ENCODE results near the gene RANBP10. TPM values are rescaled to one million over a fixed set of nuclear protein-coding genes. Genes with fewer than 3 reads are reported as not detected.

The RANBP10 gene
- total and polyA plus RNA-seq, 2 experiments from 2014 or later: 9.0 to 13.6 TPM

GRCh38 chr16:67834242-67834614 is 27.9 kb upstream of the RANBP10 start (continued):
- TF ChIP-seq CTCF (conservative IDR thresholded peaks at IDR 0.05; ENCODE audit: low read depth in 2 of 2): no peak
- no peak for TF ChIP-seq POLR2AphosphoS5 (IDR thresholded peaks at IDR 0.05; ENCODE audit: low read depth)
- no peak for TF ChIP-seq EZH2 (IDR thresholded peaks at IDR 0.05; ENCODE audit: low read depth, unreplicated experiment)
- no peak for TF ChIP-seq ZNF114 (CRISPR knock-in tag; IDR thresholded peaks at IDR 0.05)
- TF ChIP-seq EZH2phosphoT487 (IDR thresholded peaks at IDR 0.05; ENCODE audit: unreplicated experiment): no peak
- no peak for TF ChIP-seq ZNF331 (CRISPR knock-in tag; IDR thresholded peaks at IDR 0.05; ENCODE audit: low read depth)
- TF ChIP-seq REST (IDR thresholded peaks at IDR 0.05; ENCODE audit: unreplicated experiment): no peak

- DNase-seq (ENCODE audit: low spot score) (peak; percentile 99), ATAC-seq (peak; percentile 99)
- Histone ChIP-seq H3K79me2 (replicated peaks; ENCODE audit: insufficient read depth) (no peaks in the 10 kb centered on the region; the same call in 1 of the 2 replicates), H4K20me1 (replicated peaks; ENCODE audit: insufficient read depth) (0 out of 2 replicates have a peak, but pooled peaks cover 3% of the 10 kb centered on the region), H3K4me1 (ENCODE audit: insufficient read depth) (0 out of 2 replicates have a peak, but pooled peaks cover 3% of the 10 kb centered on the region), H2AFZ (peak overlapping the region; percentile 84), H3K27ac (ENCODE audit: low read depth) (no peak overlapping the region), H3K4me2 (peak overlapping the region; percentile 99), H3K9me2 (ENCODE audit: insufficient read depth) (no peaks in the 10 kb centered on the region), H3K27me3 (ENCODE audit: insufficient read depth) (no peaks in the 10 kb centered on the region), H3K4me3 (peak overlapping the region; percentile 92), H3F3A (replicated peaks; ENCODE audit: low read depth) (no peaks in the 10 kb centered on the region), H3K36me3 (ENCODE audit: insufficient read depth) (no peaks in the 10 kb centered on the region)
- peaks cover 9% of the 10 kb centered on the region for H3K27me3 Mint-ChIP-seq (ENCODE audit: insufficient read depth, low read depth, poor library complexity)
- H3K27ac Mint-ChIP-seq: no peak overlapping the region
- peak overlapping the region; percentile 84 for H3K4me3 Mint-ChIP-seq
- no peaks in the 10 kb centered on the region for H3K9me3 Mint-ChIP-seq
- no peak for TF ChIP-seq EZH2phosphoT487 (IDR thresholded peaks at IDR 0.05; ENCODE audit: unreplicated experiment)
- no peak for TF ChIP-seq ZNF462 (CRISPR knock-in tag; IDR thresholded peaks at IDR 0.05)
- TF ChIP-seq ETS1 (IDR thresholded peaks at IDR 0.05): peak; percentile 94
- peak; percentile 94 for TF ChIP-seq POLR2AphosphoS5 (IDR thresholded peaks at IDR 0.05; ENCODE audit: low read depth)
- no peak for TF ChIP-seq CREB1 (CRISPR knock-in tag; IDR thresholded peaks at IDR 0.05; ENCODE audit: low read depth)
- H3K36me3 Mint-ChIP-seq (ENCODE audit: low read depth): peaks cover 25% of the 10 kb centered on the region
- H3K4me1 Mint-ChIP-seq: peaks cover 10% of the 10 kb centered on the region
These were observed 27.3 kb upstream of the RANBP10 start for GRCh38 chr16:67833415-67834241.
